HEK293 (cell line): ENCODE data around the gene PTCD1.
"Not testable (repeated sequence)": the region's sequence is repeated elsewhere in the genome, so short reads cannot be mapped to it uniquely, and the experiment has no call there.

Experiments used
- CTCF ChIA-PET: fragments of 350-600 bp; formaldehyde crosslinking; extraction: SDS; loops from one replicate; lab custom pipeline; 2021; ENCODE audit warnings: antibody characterized with exemption; lab: Yijun Ruan, JAX
- POLR2A ChIA-PET: fragments of 300-600 bp; formaldehyde crosslinking; extraction: SDS; loops from one replicate; lab custom pipeline; 2020; ENCODE audit warnings: antibody characterized with exemption, inconsistent platforms; lab: Yijun Ruan, JAX
- H3K27ac ChIP-seq: fragments of 200-500 bp; sonication (Bioruptor generic); 2 replicates; pipeline ENCODE4 v1.5.1; 2014; ENCODE audit warnings: low read depth, low read length, control low read depth, inconsistent platforms; ENCODE audit errors: extremely low read depth
- H3K36me3 ChIP-seq, 2 experiments: fragments of 200-500 bp in 1 of 2; sonication (Bioruptor generic) in 1 of 2; 1 replicate in 1 of 2; 2 replicates in 1 of 2; pipeline ENCODE4 v1.5.1; 2014 to 2017; ENCODE audit warnings: inconsistent platforms in 2 of 2, low read length in 2 of 2; ENCODE audit not compliant: control insufficient read depth in 2 of 2, insufficient read depth in 1 of 2
- H3K4me1 ChIP-seq: fragments of 200-500 bp; sonication (Bioruptor generic); 2 replicates; pipeline ENCODE4 v1.5.1; 2014; ENCODE audit warnings: mild to moderate bottlenecking, low read length, inconsistent platforms; ENCODE audit not compliant: control insufficient read depth, insufficient read depth
- H3K4me3 ChIP-seq: 2 replicates; pipeline ENCODE4 v1.5.1; 2011; ENCODE audit warnings: low read depth, mild to moderate bottlenecking, control low read depth, low read length, moderate library complexity
- H3K9me3 ChIP-seq: fragments of 200-500 bp; sonication (Bioruptor generic); 2 replicates; pipeline ENCODE4 v1.5.1; 2014; ENCODE audit warnings: low read depth, low read length, inconsistent platforms; ENCODE audit not compliant: control insufficient read depth, insufficient read depth
- BCL6B ChIP-seq: fragments of 450-650 bp; formaldehyde crosslinking; IDR thresholded peaks from 2 replicates; pipeline ENCODE4 v1.5.1; 2017; ENCODE audit warnings: missing biosample characterization, missing genetic modification characterization
- EGR2 ChIP-seq: fragments of 450-650 bp; formaldehyde crosslinking; IDR thresholded peaks from 2 replicates; pipeline ENCODE4 v1.5.1; 2016; ENCODE audit warnings: low read depth, missing biosample characterization, missing genetic modification characterization
- KLF10 ChIP-seq: fragments of 450-650 bp; IDR thresholded peaks from 2 replicates; pipeline ENCODE4 v1.5.1; 2018; ENCODE audit warnings: missing biosample characterization, mild to moderate bottlenecking, missing genetic modification characterization
- MEIS1 ChIP-seq: sonication (generic); formaldehyde crosslinking; IDR thresholded peaks from 2 replicates; pipeline ENCODE4 v1.8.1; 2022; ENCODE audit warnings: missing genetic modification reagents, mild to moderate bottlenecking, borderline replicate concordance
- PRDM4 ChIP-seq: fragments of 450-650 bp; formaldehyde crosslinking; IDR thresholded peaks from 2 replicates; pipeline ENCODE4 v1.5.1; 2017; ENCODE audit warnings: missing biosample characterization, missing genetic modification characterization
- SCRT1 ChIP-seq: fragments of 450-650 bp; formaldehyde crosslinking; IDR thresholded peaks from 2 replicates; pipeline ENCODE4 v1.5.1; 2016; ENCODE audit warnings: missing biosample characterization, missing genetic modification characterization, borderline replicate concordance
- ZFHX2 ChIP-seq: fragments of 450-650 bp; formaldehyde crosslinking; conservative IDR thresholded peaks from 2 replicates; pipeline ENCODE4 v1.5.1; 2016; ENCODE audit warnings: missing biosample characterization, missing genetic modification characterization
- ZFP69B ChIP-seq: fragments of 450-650 bp; formaldehyde crosslinking; IDR thresholded peaks from 2 replicates; pipeline ENCODE4 v1.5.1; 2016; ENCODE audit warnings: missing biosample characterization, missing genetic modification characterization
- ZNF16 ChIP-seq: fragments of 450-650 bp; formaldehyde crosslinking; IDR thresholded peaks from 2 replicates; pipeline ENCODE4 v1.5.1; 2016; ENCODE audit warnings: low read depth, missing biosample characterization, missing genetic modification characterization
- ZNF266 ChIP-seq: fragments of 450-650 bp; formaldehyde crosslinking; IDR thresholded peaks from 2 replicates; pipeline ENCODE4 v1.5.1; 2016; ENCODE audit warnings: missing biosample characterization, missing genetic modification characterization, low read depth
- ZNF341 ChIP-seq: fragments of 450-650 bp; formaldehyde crosslinking; IDR thresholded peaks from 2 replicates; pipeline ENCODE4; 2016; ENCODE audit warnings: low read depth, missing biosample characterization, missing genetic modification characterization
- ZNF549 ChIP-seq: fragments of 450-650 bp; IDR thresholded peaks from 2 replicates; pipeline ENCODE4 v1.5.1; 2018; ENCODE audit warnings: missing biosample characterization, missing genetic modification characterization, mild to moderate bottlenecking, inconsistent platforms, moderate library complexity
- ZNF555 ChIP-seq: fragments of 450-650 bp; formaldehyde crosslinking; conservative IDR thresholded peaks from 2 replicates; pipeline ENCODE4 v1.5.1; 2017; ENCODE audit warnings: missing biosample characterization, mild to moderate bottlenecking, missing genetic modification characterization, inconsistent platforms
- ZNF692 ChIP-seq: fragments of 450-650 bp; formaldehyde crosslinking; IDR thresholded peaks from 2 replicates; pipeline ENCODE4 v1.5.1; 2016; ENCODE audit warnings: missing biosample characterization, missing genetic modification characterization
- TF ChIP-seq, protein P1 (sequence below): fragments of 450-650 bp; formaldehyde crosslinking; IDR thresholded peaks from 2 replicates; pipeline ENCODE4 v1.5.1; 2016; ENCODE audit warnings: missing biosample characterization, missing genetic modification characterization
- TF ChIP-seq, protein P2 (sequence below): fragments of 450-650 bp; formaldehyde crosslinking; IDR thresholded peaks from 2 replicates; pipeline ENCODE4 v1.5.1; 2016; ENCODE audit warnings: missing biosample characterization, missing genetic modification characterization

The PTCD1 gene

GRCh38 chr7:99380032-99380822, 58.4 kb downstream of the PTCD1 start:
- Histone ChIP-seq H3K27ac (no peak overlapping the region), H3K9me3 (no peaks in the 10 kb centered on the region), H3K36me3 (peaks cover 5% of the 10 kb centered on the region in 2 experiments; a peak in 2 of 3 replicates), H3K4me3 (no peak overlapping the region), H3K4me1 (no peaks in the 10 kb centered on the region; the same call in 1 of the 2 replicates)
- TF ChIP-seq KLF10 (tag by site-specific recombination) = peak; percentile 44; the same call in 1 of the 2 replicates
- TF ChIP-seq PRDM4 (tag by site-specific recombination) = no peak
- TF ChIP-seq ZNF555 (tag by site-specific recombination) = no peak
- TF ChIP-seq, protein P1, sequence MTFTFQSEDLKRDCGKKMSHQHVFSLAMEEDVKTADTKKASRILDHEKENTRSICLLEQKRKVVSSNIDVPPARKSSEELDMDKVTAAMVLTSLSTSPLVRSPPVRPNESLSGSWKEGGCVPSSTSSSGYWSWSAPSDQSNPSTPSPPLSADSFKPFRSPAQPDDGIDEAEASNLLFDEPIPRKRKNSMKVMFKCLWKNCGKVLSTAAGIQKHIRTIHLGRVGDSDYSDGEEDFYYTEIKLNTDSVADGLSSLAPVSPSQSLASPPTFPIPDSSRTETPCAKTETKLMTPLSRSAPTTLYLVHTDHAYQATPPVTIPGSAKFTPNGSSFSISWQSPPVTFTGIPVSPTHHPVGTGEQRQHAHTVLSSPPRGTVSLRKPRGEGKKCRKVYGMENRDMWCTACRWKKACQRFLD (tag by site-specific recombination) = no peak
- TF ChIP-seq ZNF549 = no peak
- TF ChIP-seq ZNF16 (tag by site-specific recombination) = no peak
- TF ChIP-seq ZNF266 (tag by site-specific recombination) = no peak
- peak; percentile 91 for TF ChIP-seq ZNF692 (tag by site-specific recombination)
- TF ChIP-seq ZFP69B (tag by site-specific recombination) = peak; percentile 92
- peak; percentile 60; the same call in 1 of the 2 replicates for TF ChIP-seq ZFHX2 (tag by site-specific recombination)
- TF ChIP-seq MEIS1 = no peak
- TF ChIP-seq ZNF341 (tag by site-specific recombination) = no peak
- no peak for TF ChIP-seq SCRT1
- peak; percentile 84 for TF ChIP-seq EGR2 (tag by site-specific recombination)
- TF ChIP-seq, protein P2, sequence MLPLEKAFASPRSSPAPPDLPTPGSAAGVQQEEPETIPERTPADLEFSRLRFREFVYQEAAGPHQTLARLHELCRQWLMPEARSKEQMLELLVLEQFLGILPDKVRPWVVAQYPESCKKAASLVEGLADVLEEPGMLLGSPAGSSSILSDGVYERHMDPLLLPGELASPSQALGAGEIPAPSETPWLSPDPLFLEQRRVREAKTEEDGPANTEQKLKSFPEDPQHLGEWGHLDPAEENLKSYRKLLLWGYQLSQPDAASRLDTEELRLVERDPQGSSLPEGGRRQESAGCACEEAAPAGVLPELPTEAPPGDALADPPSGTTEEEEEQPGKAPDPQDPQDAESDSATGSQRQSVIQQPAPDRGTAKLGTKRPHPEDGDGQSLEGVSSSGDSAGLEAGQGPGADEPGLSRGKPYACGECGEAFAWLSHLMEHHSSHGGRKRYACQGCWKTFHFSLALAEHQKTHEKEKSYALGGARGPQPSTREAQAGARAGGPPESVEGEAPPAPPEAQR = no peak
- no peak for TF ChIP-seq BCL6B (tag by site-specific recombination)
- ChIA-PET POLR2A (no interaction called here), CTCF (no interaction called here)

GRCh38 chr7:99379693-99380031, 58.9 kb downstream of the PTCD1 start:
- H3K36me3 ChIP-seq, POLR2A ChIA-PET, H3K4me3 ChIP-seq: not testable (repeated sequence)

More at GRCh38 chr7:99379693-99380031, 58.9 kb downstream of the PTCD1 start:
- H3K4me1 ChIP-seq, CTCF ChIA-PET, H3K27ac ChIP-seq, H3K9me3 ChIP-seq: not testable (repeated sequence)
